GM12872 (cell line): ENCODE measurements around the gene BTK.

Source experiments
- CTCF ChIP-seq: IDR thresholded peaks from 3 replicates; pipeline ENCODE4 v1.5.1; 2011; ENCODE audit warnings: low read depth, mild to moderate bottlenecking, low read length, moderate library complexity; ENCODE audit not compliant: insufficient read depth

Gene BTK

DNA sequence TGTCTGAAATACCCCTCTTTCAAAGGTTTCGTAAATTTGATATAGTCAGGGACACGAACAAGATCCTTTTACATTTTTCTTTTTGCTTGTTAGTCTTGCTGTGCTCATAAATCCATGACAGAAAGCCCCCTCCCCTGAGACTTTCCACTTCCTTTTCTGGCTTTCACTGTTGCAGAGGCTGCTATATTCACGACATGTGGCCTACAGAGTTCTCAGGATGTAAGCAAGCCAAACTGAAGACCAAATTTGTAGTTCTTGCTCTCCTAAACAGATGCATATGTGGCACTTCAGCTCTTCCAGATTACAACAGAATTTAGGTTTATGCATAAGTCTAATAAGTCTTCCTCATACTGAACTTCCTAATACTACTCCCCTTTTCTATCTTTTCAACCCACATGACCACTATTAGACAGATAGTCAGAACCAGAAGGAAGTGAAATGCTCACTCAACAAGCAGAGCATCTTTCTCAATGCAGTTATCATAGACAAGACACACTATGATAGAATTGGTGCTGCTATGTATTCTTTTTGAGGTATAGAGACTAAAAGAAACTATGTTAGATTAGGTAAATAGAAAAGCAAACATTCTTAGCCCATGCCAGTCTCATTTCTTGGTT lies 15.0 kb downstream of the BTK start:
- TF ChIP-seq CTCF: no peak

GRCh38 chrX:101369687-101370086 lies 16.3 kb downstream of the BTK start:
- TF ChIP-seq CTCF: no peak

- no peak for TF ChIP-seq CTCF
These were observed 17.2 kb downstream of the BTK start for GRCh38 chrX:101368800-101369199.

- no peak for TF ChIP-seq CTCF
These were observed 20.6 kb downstream of the BTK start for GRCh38 chrX:101365301-101365795.

GRCh38 chrX:101362757-101363156 lies 23.2 kb downstream of the BTK start:
- no peak for TF ChIP-seq CTCF

DNA sequence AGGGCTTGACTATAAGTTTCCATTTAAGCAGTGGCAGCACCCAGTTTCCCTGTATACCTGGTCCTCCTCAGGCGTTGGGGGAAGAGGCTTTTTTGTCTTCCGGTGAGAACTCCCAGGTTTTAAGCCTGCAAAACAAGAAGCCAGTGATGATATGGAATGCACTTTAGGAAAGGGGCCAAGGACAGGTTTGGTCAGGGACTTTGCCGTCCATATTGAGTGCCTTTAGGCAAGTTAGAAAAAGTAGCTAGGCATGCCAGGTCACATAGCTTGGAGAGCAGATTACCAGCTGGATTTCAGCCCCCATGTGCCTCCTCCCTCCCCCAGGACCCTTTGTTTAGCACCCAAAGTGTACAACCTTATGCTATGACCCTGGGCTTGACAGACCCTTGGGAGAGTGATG lies 23.9 kb downstream of the BTK start:
- no peak for TF ChIP-seq CTCF

- TF ChIP-seq CTCF: no peak
These were observed 25.6 kb downstream of the BTK start for GRCh38 chrX:101360390-101360789.
